Endothelial cell of umbilical vein (primary cell): ENCODE measurements around the gene MED1. TPM values are rescaled to one million over a fixed set of nuclear protein-coding genes. Genes with fewer than 3 reads are reported as not detected.
"Not testable (repeated sequence)": the region's sequence is repeated elsewhere in the genome, so short reads cannot be mapped to it uniquely, and the experiment has no call there.

ENCODE experiments used
- BruUV-seq: library from RNA; stranded (reverse); fragments of 400-500 nt; replicated peaks from 2 replicates; lab custom pipeline; 2021; lab: Mats Ljungman, UMichigan
- CTCF ChIA-PET: fragments of 300-600, 350-600 bp; sonication (Branson Sonifier 250); formaldehyde crosslinking; loops from one replicate; lab custom pipeline; 2021; ENCODE audit warnings: antibody characterized with exemption, inconsistent platforms; lab: Charles Lee
- POLR2A ChIA-PET: fragments of 300-600, 350-600 bp; sonication (Branson Sonifier 250); formaldehyde crosslinking; loops from one replicate; lab custom pipeline; 2021; ENCODE audit warnings: antibody characterized with exemption, inconsistent platforms; lab: Charles Lee
- DNase-seq: peaks from one replicate; pipeline ENCODE4 v3.0.0-alpha.2; 2011; ENCODE audit warnings: low read depth, low spot score
- FAIRE-seq: peaks from 2 replicates; lab custom pipeline; 2011; peaks lifted over from hg19 to GRCh38; lab: Jason Lieb, UNC
- H2AFZ ChIP-seq: 2 replicates; pipeline ENCODE4 v1.6.0; 2012; ENCODE audit warnings: low read depth, low read length, control low read depth, inconsistent platforms
- H3K27ac ChIP-seq: 2 replicates; pipeline ENCODE4 v1.5.1; 2011; ENCODE audit warnings: low read depth, mild to moderate bottlenecking, control low read depth, low read length, moderate library complexity; ENCODE audit not compliant: insufficient read depth
- H3K27me3 ChIP-seq, 2 experiments: 2 replicates each; pipeline versions ENCODE4 v1.6.0 to v1.6.1; 2011; ENCODE audit warnings: low read length in 2 of 2, mixed read lengths in 1 of 2; ENCODE audit not compliant: control insufficient read depth in 2 of 2, insufficient read depth in 2 of 2
- H3K36me3 ChIP-seq, 2 experiments: 2 replicates in 1 of 2; 3 replicates in 1 of 2; pipeline ENCODE4 v1.5.1; 2011; ENCODE audit warnings: low read length in 2 of 2, mild to moderate bottlenecking in 1 of 2, moderate library complexity in 1 of 2; ENCODE audit not compliant: control insufficient read depth in 2 of 2, insufficient read depth in 2 of 2; ENCODE audit errors: extremely low read depth in 1 of 2
- H3K4me1 ChIP-seq: 3 replicates; pipeline ENCODE4 v1.5.1; 2011; ENCODE audit warnings: mild to moderate bottlenecking, low read length; ENCODE audit not compliant: control insufficient read depth, insufficient read depth; ENCODE audit errors: extremely low read depth
- H3K4me2 ChIP-seq: 2 replicates; pipeline ENCODE4 v1.6.1; 2011; ENCODE audit warnings: low read length, control low read depth, mixed read lengths; ENCODE audit not compliant: insufficient read depth
- H3K4me3 ChIP-seq, 3 experiments: fragments of 200-600 bp in 1 of 3; sonication (generic), shearing (Covaris generic) in 1 of 3; replicated peaks in 1 of 3; 2 replicates each; pipeline ENCODE4 v1.5.1; 2011 to 2016; ENCODE audit warnings: control low read depth in 3 of 3, low read length in 3 of 3, mild to moderate bottlenecking in 2 of 3, inconsistent platforms in 1 of 3, low read depth in 1 of 3, moderate library complexity in 1 of 3; ENCODE audit not compliant: insufficient read depth in 1 of 3
- H3K79me2 ChIP-seq: 2 replicates; pipeline ENCODE4 v1.6.0; 2012; ENCODE audit warnings: low read length, inconsistent platforms; ENCODE audit not compliant: control insufficient read depth, insufficient read depth
- H3K9ac ChIP-seq: replicated peaks from 2 replicates; pipeline ENCODE3; 2011; ENCODE audit warnings: low read length, control low read depth; ENCODE audit not compliant: insufficient read depth; ENCODE audit errors: extremely low read depth
- H3K9me1 ChIP-seq: replicated peaks from 3 replicates; pipeline ENCODE4 v1.6.0; 2011; ENCODE audit warnings: mild to moderate bottlenecking, low read length; ENCODE audit not compliant: control insufficient read depth, insufficient read depth; ENCODE audit errors: extremely low read depth
- H3K9me3 ChIP-seq: replicated peaks from 2 replicates; pipeline ENCODE4 v1.5.1; 2012; ENCODE audit warnings: low read length, inconsistent platforms; ENCODE audit not compliant: control insufficient read depth, insufficient read depth
- H4K20me1 ChIP-seq: replicated peaks from 2 replicates; pipeline ENCODE3; 2011; ENCODE audit warnings: mild to moderate bottlenecking, low read length; ENCODE audit not compliant: control insufficient read depth, insufficient read depth; ENCODE audit errors: extremely low read depth
- EZH2 ChIP-seq: IDR thresholded peaks from 2 replicates; pipeline ENCODE4 v1.6.1; 2012; ENCODE audit warnings: borderline replicate concordance, low read depth, mild to moderate bottlenecking, moderate library complexity, low read length, inconsistent platforms; ENCODE audit not compliant: severe bottlenecking
- FOS ChIP-seq: IDR thresholded peaks from 2 replicates; pipeline ENCODE4 v1.6.1; 2011; ENCODE audit warnings: mild to moderate bottlenecking, low read length, moderate library complexity, borderline replicate concordance; ENCODE audit not compliant: insufficient read depth
- GATA2 ChIP-seq: IDR thresholded peaks from 2 replicates; pipeline ENCODE4 v1.7.0; 2011; ENCODE audit warnings: low read depth, mild to moderate bottlenecking, moderate library complexity, mixed read lengths, low read length; ENCODE audit not compliant: insufficient read length, insufficient read depth
- JUN ChIP-seq: IDR thresholded peaks from 2 replicates; pipeline ENCODE4 v1.6.1; 2011; ENCODE audit warnings: borderline replicate concordance, low read depth; ENCODE audit not compliant: insufficient read length, insufficient read depth
- MYC ChIP-seq: IDR thresholded peaks from one replicate; pipeline ENCODE4 v1.6.1; 2011; ENCODE audit warnings: mild to moderate bottlenecking, low read depth, low read length
- POLR2AphosphoS5 ChIP-seq: IDR thresholded peaks from 2 replicates; pipeline ENCODE4 v1.6.1; 2012; ENCODE audit warnings: low read depth, mild to moderate bottlenecking, control low read depth, low read length, moderate library complexity; ENCODE audit not compliant: insufficient read depth
- dilution Hi-C: fragments of 300-500 bp; cut with MboI; formaldehyde crosslinking; loops from one replicate; pipeline ENCODE4 v1.15.0; 2019; ENCODE audit warnings: low sequenced_read_pairs; ENCODE audit not compliant: extremely low pct_ligation_motif_present
- intact Hi-C: fragments of 100-400 bp; cut with micrococcal nuclease; formaldehyde crosslinking; loops from one replicate; pipeline ENCODE4 v1.10.0; 2022
- polyA plus RNA-seq, 4 experiments: library from polyadenylated mRNA; depleted of rRNA in 3 of 4; stranded (reverse) in 3 of 4; unstranded in 1 of 4; fragments of >200 nt; gene quantifications; 2 replicates each; pipeline versions ENCODE4 v1.2.1 to v1.2.3, GENCODE V29; 2011 to 2012; ENCODE audit warnings: missing spikeins in 1 of 4
- total RNA-seq: library from RNA; stranded (reverse); gene quantifications from 2 replicates; pipeline ENCODE4 v1.2.3, GENCODE V29; 2021
- TF ChIP-seq, protein P1 (sequence below): IDR thresholded peaks from 2 replicates; pipeline ENCODE4 v1.6.1; 2011; ENCODE audit not compliant: insufficient read depth, insufficient read length

Gene MED1
- total and polyA plus RNA-seq, 2 donors (not counting 3 experiments of a cell fraction or from before 2014, with no cell fraction given) = 19.8 to 46.2 TPM

GRCh38 chr17:39376434-39376833 is 74.6 kb downstream of the MED1 start:
- no peaks in the 10 kb centered on the region for H3K27me3 ChIP-seq
- DNase-seq = no peak
- FAIRE-seq = no peak
- H4K20me1 ChIP-seq = no peaks in the 10 kb centered on the region
- dilution Hi-C loops (no loop called here), intact Hi-C loops (no loop called here)
- H3K27ac ChIP-seq = no peak overlapping the region
- no peaks in the 10 kb centered on the region for H3K9me1 ChIP-seq
- CTCF ChIA-PET = interaction anchor here (0.6 kb wide), 1 partner anchor 397 kb away, joined by 3 read pairs; no protein-coding TSS in a partner anchor
- BruUV-seq = no TSS peak
- no peak overlapping the region for H3K4me3 ChIP-seq
- no peaks in the 10 kb centered on the region for H3K79me2 ChIP-seq
- H2AFZ ChIP-seq = no peak overlapping the region
- H3K36me3 ChIP-seq = no peaks in the 10 kb centered on the region
- no peaks in the 10 kb centered on the region for H3K9me3 ChIP-seq
- POLR2A ChIA-PET = interaction anchor here (0.5 kb wide), 1 partner anchor 75 kb away, joined by 5 read pairs; the partner anchor contains the start of gene MED1
- H3K9ac ChIP-seq = no peak overlapping the region
- H3K4me1 ChIP-seq = no peaks in the 10 kb centered on the region
- TF ChIP-seq JUN = no peak
- TF ChIP-seq MYC = no peak
- TF ChIP-seq, protein P1, sequence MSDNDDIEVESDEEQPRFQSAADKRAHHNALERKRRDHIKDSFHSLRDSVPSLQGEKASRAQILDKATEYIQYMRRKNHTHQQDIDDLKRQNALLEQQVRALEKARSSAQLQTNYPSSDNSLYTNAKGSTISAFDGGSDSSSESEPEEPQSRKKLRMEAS = no peak
- no peak for TF ChIP-seq POLR2AphosphoS5
- TF ChIP-seq GATA2 = no peak
- TF ChIP-seq EZH2 = no peak
- TF ChIP-seq FOS = no peak
- H3K4me2 ChIP-seq = no peak overlapping the region

DNA sequence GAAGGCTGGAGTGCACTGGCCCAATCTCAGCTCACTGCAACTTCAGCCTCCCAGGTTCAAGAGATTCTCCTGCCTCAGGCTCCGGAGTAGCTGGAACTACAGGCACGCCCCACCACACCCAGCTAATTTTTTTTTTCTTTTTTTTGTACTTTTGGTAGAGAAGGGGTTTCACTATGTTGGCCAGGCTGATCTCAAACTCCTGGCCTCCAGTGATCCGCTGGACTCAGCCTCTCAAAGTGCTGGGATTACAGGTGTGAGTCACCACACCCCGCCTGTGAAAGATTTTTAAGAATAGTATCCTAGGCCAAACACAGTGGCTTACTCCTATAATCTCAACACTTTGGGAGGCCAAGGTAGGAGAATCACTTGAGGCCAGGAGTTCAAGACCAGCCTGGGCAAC is 83.3 kb downstream of the MED1 start:
- H3K27me3 ChIP-seq, H3K4me3 ChIP-seq, POLR2A ChIA-PET, H3K27ac ChIP-seq, H3K4me2 ChIP-seq, DNase-seq, H3K79me2 ChIP-seq, H3K9me1 ChIP-seq, BruUV-seq, H3K9ac ChIP-seq, H4K20me1 ChIP-seq, H3K36me3 ChIP-seq, dilution Hi-C loops, intact Hi-C loops, FAIRE-seq, H3K4me1 ChIP-seq, H3K9me3 ChIP-seq, H2AFZ ChIP-seq: not testable (repeated sequence)
- CTCF ChIA-PET = interaction anchor here (0.6 to 0.7 kb wide), 2 partner anchors 17 to 123 kb away, joined by 3 read pairs; no protein-coding TSS in a partner anchor
